Activated T-cell treated with anti-CD3 and anti-CD28 coated beads, Interleukin-2, amount 50 U/mL, for 24 hours (primary cell): ENCODE measurements around the gene GPI.

Source experiments
- DNase-seq: peaks from one replicate; pipeline ENCODE4 v3.0.0-alpha.2; 2020
- H3K27ac Mint-ChIP-seq: 2 replicates; pipeline ENCODE4 v1.8.0; 2020; ENCODE audit warnings: mild to moderate bottlenecking, mixed read lengths
- H3K27me3 Mint-ChIP-seq: 2 replicates; pipeline ENCODE4 v1.8.0; 2020; ENCODE audit warnings: mixed read lengths
- H3K36me3 Mint-ChIP-seq: 2 replicates; pipeline ENCODE4 v1.8.0; 2020; ENCODE audit warnings: low read depth, mixed read lengths
- H3K4me1 Mint-ChIP-seq: 2 replicates; pipeline ENCODE4 v1.8.0; 2020; ENCODE audit warnings: low read depth, mixed read lengths
- H3K4me3 Mint-ChIP-seq: 2 replicates; pipeline ENCODE4 v1.8.0; 2020; ENCODE audit warnings: mild to moderate bottlenecking, moderate library complexity, mixed read lengths
- H3K9me3 Mint-ChIP-seq: 2 replicates; pipeline ENCODE4 v1.8.0; 2020; ENCODE audit warnings: mixed read lengths

GPI gene

GRCh38 chr19:34426096-34426661 lies 61.2 kb downstream of the GPI start:
- H3K4me1 Mint-ChIP-seq, result peaks cover 24% of the 10 kb centered on the region
- H3K27ac Mint-ChIP-seq, result peak overlapping the region; percentile 67
- H3K27me3 Mint-ChIP-seq, result no peaks in the 10 kb centered on the region
- no peak overlapping the region for H3K4me3 Mint-ChIP-seq
- peaks cover 77% of the 10 kb centered on the region for H3K36me3 Mint-ChIP-seq
- no peak for DNase-seq
- no peaks in the 10 kb centered on the region for H3K9me3 Mint-ChIP-seq

DNA sequence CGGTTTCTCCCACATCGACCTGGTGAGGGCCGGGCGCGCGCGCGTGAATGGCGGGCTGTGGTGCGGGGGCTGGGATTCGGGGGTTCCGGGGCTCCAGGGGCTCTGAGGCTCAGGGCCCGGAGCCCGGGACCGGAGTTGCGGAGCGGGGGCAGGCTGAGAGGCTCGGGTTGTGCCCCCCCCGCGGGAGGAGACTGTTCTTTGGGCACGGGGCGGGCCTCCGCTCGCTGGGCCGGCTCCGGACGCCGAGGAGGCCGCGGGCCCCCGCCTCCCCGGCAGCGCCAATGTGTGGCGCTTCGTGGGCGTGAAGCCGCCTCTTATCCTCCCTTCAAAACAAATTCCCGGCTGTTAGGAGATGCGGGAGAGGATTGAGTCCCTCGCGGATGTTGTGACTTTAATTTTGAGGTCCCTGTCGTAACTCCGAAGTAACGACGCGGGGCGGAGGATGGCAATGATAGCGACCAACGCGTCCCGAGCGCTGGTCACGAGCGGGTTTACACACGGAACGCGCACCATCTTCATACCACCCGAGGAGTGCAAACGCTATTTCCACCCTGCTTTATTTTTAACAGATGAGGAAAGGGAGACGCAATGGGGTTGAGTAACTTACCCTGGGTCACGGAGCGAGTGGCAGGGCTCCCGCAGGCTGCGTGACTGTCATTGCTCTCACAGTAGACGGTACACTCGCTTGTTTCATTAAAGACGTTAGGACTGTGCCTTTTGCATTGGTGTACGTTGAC lies 63.7 kb downstream of the GPI start:
- Mint-ChIP-seq H3K36me3 (peaks cover 82% of the 10 kb centered on the region), H3K4me1 (peaks cover 38% of the 10 kb centered on the region), H3K4me3 (peak overlapping the region; percentile 98), H3K27me3 (no peaks in the 10 kb centered on the region), H3K27ac (peak overlapping the region; percentile 97), H3K9me3 (no peaks in the 10 kb centered on the region)
- DNase-seq, result no peak

DNA sequence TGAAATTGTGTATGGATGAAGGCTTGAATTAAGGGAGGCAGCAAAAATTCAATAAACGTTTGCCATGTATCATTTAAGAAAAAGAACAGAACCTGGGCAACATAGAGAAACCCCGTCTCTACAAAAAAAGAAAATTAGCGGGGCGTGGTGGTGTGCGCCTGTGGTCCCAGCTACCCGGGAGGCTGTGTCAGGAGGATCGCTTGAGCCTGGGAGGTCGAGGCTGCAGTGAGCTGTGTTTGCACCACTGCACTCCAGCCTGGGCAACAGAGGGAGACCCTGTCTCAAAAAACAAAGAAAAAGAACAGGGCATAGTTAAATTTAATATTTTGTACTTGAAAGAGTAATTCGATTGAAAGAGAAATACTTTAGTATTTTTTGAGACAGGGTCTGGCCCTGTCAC lies 64.6 kb downstream of the GPI start:
- H3K36me3 Mint-ChIP-seq, result peaks cover 82% of the 10 kb centered on the region
- no peaks in the 10 kb centered on the region for H3K9me3 Mint-ChIP-seq
- H3K4me3 Mint-ChIP-seq, result peak overlapping the region; percentile 98
- H3K4me1 Mint-ChIP-seq, result peaks cover 44% of the 10 kb centered on the region
- no peak for DNase-seq
- peak overlapping the region; percentile 97 for H3K27ac Mint-ChIP-seq
- no peaks in the 10 kb centered on the region for H3K27me3 Mint-ChIP-seq

- no peaks in the 10 kb centered on the region for H3K9me3 Mint-ChIP-seq
- H3K27ac Mint-ChIP-seq, result peak overlapping the region; percentile 87
- H3K4me1 Mint-ChIP-seq, result peaks cover 44% of the 10 kb centered on the region
- H3K36me3 Mint-ChIP-seq, result peaks cover 82% of the 10 kb centered on the region
- no peaks in the 10 kb centered on the region for H3K27me3 Mint-ChIP-seq
- DNase-seq, result no peak
- H3K4me3 Mint-ChIP-seq, result peak overlapping the region; percentile 98
These were observed 66.0 kb downstream of the GPI start for GRCh38 chr19:34430738-34431625.

GRCh38 chr19:34431681-34432402 lies 66.8 kb downstream of the GPI start:
- H3K27me3 Mint-ChIP-seq, result no peaks in the 10 kb centered on the region
- no peaks in the 10 kb centered on the region for H3K9me3 Mint-ChIP-seq
- DNase-seq, result no peak
- no peak overlapping the region for H3K4me3 Mint-ChIP-seq
- peaks cover 44% of the 10 kb centered on the region for H3K4me1 Mint-ChIP-seq
- peaks cover 83% of the 10 kb centered on the region for H3K36me3 Mint-ChIP-seq
- no peak overlapping the region for H3K27ac Mint-ChIP-seq

GRCh38 chr19:34432797-34433196 lies 67.8 kb downstream of the GPI start:
- peaks cover 89% of the 10 kb centered on the region for H3K36me3 Mint-ChIP-seq
- peak overlapping the region; percentile 65 for H3K27ac Mint-ChIP-seq
- H3K27me3 Mint-ChIP-seq, result no peaks in the 10 kb centered on the region
- H3K9me3 Mint-ChIP-seq, result no peaks in the 10 kb centered on the region
- H3K4me3 Mint-ChIP-seq, result peak overlapping the region; percentile 13
- DNase-seq, result no peak
- H3K4me1 Mint-ChIP-seq, result peaks cover 40% of the 10 kb centered on the region

GRCh38 chr19:34436716-34437115 lies 71.7 kb downstream of the GPI start:
- no peak overlapping the region for H3K27ac Mint-ChIP-seq
- no peaks in the 10 kb centered on the region for H3K27me3 Mint-ChIP-seq
- peaks cover 94% of the 10 kb centered on the region for H3K36me3 Mint-ChIP-seq
- no peaks in the 10 kb centered on the region for H3K9me3 Mint-ChIP-seq
- no peak overlapping the region for H3K4me3 Mint-ChIP-seq
- DNase-seq, result no peak
- peaks cover 23% of the 10 kb centered on the region for H3K4me1 Mint-ChIP-seq

- Mint-ChIP-seq H3K9me3 (no peaks in the 10 kb centered on the region), H3K27me3 (no peaks in the 10 kb centered on the region), H3K36me3 (peaks cover 94% of the 10 kb centered on the region), H3K4me1 (peaks cover 11% of the 10 kb centered on the region), H3K27ac (peak overlapping the region; percentile 71), H3K4me3 (no peak overlapping the region)
- DNase-seq, result no peak
These were observed 83.2 kb downstream of the GPI start for GRCh38 chr19:34448191-34448590.
